Endothelial cell (in vitro differentiated cells): ENCODE measurements around the gene ERC2. TPM values are rescaled to one million over a fixed set of nuclear protein-coding genes. Genes with fewer than 3 reads are reported as not detected.

Experiments
- DNase-seq: peaks from one replicate; pipeline ENCODE4 v3.0.0; 2021; ENCODE audit warnings: low spot score
- H3K27ac Mint-ChIP-seq: one replicate; pipeline ENCODE4 v1.8.0; 2021; ENCODE audit warnings: mixed read lengths, inconsistent platforms; ENCODE audit not compliant: unreplicated experiment
- H3K27me3 Mint-ChIP-seq: one replicate; pipeline ENCODE4 v1.8.0; 2021; ENCODE audit warnings: mild to moderate bottlenecking, moderate library complexity, mixed read lengths, inconsistent platforms; ENCODE audit not compliant: unreplicated experiment
- H3K36me3 Mint-ChIP-seq: one replicate; pipeline ENCODE4 v1.8.0; 2021; ENCODE audit warnings: mild to moderate bottlenecking, low read depth, mixed read lengths, inconsistent platforms; ENCODE audit not compliant: unreplicated experiment
- H3K4me1 Mint-ChIP-seq: one replicate; pipeline ENCODE4 v1.8.0; 2021; ENCODE audit warnings: mild to moderate bottlenecking, mixed read lengths, inconsistent platforms; ENCODE audit not compliant: unreplicated experiment
- H3K4me3 Mint-ChIP-seq: one replicate; pipeline ENCODE4 v1.8.0; 2021; ENCODE audit warnings: mild to moderate bottlenecking, mixed read lengths, inconsistent platforms; ENCODE audit not compliant: unreplicated experiment
- H3K9me3 Mint-ChIP-seq: one replicate; pipeline ENCODE4 v1.8.0; 2021; ENCODE audit warnings: mixed read lengths, inconsistent platforms; ENCODE audit not compliant: unreplicated experiment
- CTCF ChIP-seq: fragments of 200-600 bp; sonication (generic); IDR thresholded peaks from one replicate; pipeline ENCODE4 v1.5.0; 2021; ENCODE audit warnings: antibody characterized with exemption; ENCODE audit not compliant: unreplicated experiment
- total RNA-seq: library from RNA; stranded (reverse); fragmentation: NEBNext Ultra II Directional; extraction: Animal tissue kit (Norgen Biotek cat#: 25700); gene quantifications from one replicate; pipeline ENCODE4 v1.2.1, GENCODE V29; 2021; ENCODE audit not compliant: unreplicated experiment

Gene ERC2
- total RNA-seq, 1 donor from 2014 or later, result 20.5 TPM

- H3K27ac Mint-ChIP-seq, result no peak overlapping the region
- H3K9me3 Mint-ChIP-seq, result no peaks in the 10 kb centered on the region
- H3K36me3 Mint-ChIP-seq, result peaks cover 17% of the 10 kb centered on the region
- peaks cover 15% of the 10 kb centered on the region for H3K27me3 Mint-ChIP-seq
- peaks cover 6% of the 10 kb centered on the region for H3K4me1 Mint-ChIP-seq
- no peak for TF ChIP-seq CTCF
- DNase-seq, result no peak
- H3K4me3 Mint-ChIP-seq, result no peak overlapping the region
Observed at GRCh38 chr3:55471522-55472280, 996.6 kb downstream of the ERC2 start.

DNA sequence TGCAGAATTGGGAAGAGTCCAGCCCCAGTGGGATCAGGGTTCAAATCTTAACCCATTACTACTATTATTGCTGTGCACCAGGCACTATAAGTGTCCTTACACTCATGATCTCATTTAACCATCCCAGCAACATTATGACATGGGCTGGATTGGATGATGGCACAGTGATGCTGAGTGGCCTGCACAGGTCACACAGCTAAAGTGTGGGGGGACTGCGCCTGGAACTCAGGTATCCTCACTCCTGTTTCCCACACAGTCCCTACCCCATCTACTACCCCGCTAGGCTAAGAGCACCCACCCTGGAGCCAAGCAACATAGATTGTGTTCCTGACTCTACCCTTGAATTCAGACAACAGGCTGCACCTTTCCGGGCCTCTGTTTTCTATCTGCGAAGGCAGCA, 997.2 kb downstream of the ERC2 start:
- Mint-ChIP-seq H3K27ac (no peak overlapping the region), H3K27me3 (peaks cover 15% of the 10 kb centered on the region), H3K36me3 (peaks cover 13% of the 10 kb centered on the region), H3K4me1 (peaks cover 6% of the 10 kb centered on the region), H3K4me3 (no peak overlapping the region), H3K9me3 (no peaks in the 10 kb centered on the region)
- TF ChIP-seq CTCF, result no peak
- no peak for DNase-seq

DNA sequence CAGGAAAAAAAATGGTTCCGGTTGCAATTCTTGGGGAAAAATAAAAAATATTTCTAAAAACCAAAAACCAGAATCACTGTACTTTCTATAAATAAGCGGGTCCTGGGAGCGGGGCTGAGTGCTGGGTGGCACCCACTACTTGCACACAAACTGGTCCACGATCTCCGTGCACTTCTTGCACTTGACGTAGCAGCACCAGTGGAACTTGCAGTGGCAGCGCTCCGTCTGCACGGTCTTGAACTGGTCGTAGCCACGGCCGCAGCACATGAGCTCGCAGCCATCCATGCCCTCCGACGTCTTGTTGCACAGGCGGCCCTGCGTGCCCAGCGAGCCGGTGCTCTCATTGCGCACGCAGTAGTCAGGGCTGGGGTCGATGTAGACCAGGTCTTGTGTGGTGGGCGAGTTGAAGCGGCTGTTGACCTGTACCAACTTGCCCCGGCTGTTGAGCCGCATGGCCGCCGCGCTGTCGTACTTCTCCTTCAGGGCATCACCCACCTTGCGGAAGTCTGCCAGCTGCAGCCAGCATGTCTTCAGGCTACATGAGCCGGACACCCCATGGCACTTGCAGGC, 998.2 kb downstream of the ERC2 start:
- Mint-ChIP-seq H3K36me3 (peaks cover 7% of the 10 kb centered on the region), H3K4me1 (peaks cover 6% of the 10 kb centered on the region), H3K4me3 (no peak overlapping the region), H3K27me3 (peaks cover 15% of the 10 kb centered on the region), H3K9me3 (no peaks in the 10 kb centered on the region), H3K27ac (no peak overlapping the region)
- no peak for DNase-seq
- TF ChIP-seq CTCF, result no peak

DNA sequence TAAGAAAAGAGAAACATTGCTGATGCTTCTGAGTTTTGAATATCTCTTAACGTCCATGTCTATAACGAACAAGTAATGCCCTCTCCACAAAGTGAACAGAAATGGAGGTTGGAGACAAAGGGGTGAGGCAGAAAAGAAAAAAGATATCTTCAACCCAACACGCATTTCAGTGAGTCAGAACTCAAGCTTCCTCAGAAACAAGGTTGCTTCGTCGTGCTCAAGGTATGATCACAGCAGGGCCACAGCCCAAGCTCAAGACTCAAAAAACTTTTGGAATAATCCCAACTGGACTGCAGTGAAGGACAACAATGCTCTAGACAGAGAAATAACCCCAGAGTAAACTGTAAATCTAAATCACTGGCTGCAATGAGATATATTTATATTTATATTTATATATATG, 1000.0 kb downstream of the ERC2 start:
- no peak for TF ChIP-seq CTCF
- H3K4me3 Mint-ChIP-seq, result no peak overlapping the region
- peaks cover 3% of the 10 kb centered on the region for H3K36me3 Mint-ChIP-seq
- DNase-seq, result no peak
- H3K27me3 Mint-ChIP-seq, result peaks cover 4% of the 10 kb centered on the region
- H3K27ac Mint-ChIP-seq, result no peak overlapping the region
- no peaks in the 10 kb centered on the region for H3K9me3 Mint-ChIP-seq
- H3K4me1 Mint-ChIP-seq, result no peaks in the 10 kb centered on the region

DNA sequence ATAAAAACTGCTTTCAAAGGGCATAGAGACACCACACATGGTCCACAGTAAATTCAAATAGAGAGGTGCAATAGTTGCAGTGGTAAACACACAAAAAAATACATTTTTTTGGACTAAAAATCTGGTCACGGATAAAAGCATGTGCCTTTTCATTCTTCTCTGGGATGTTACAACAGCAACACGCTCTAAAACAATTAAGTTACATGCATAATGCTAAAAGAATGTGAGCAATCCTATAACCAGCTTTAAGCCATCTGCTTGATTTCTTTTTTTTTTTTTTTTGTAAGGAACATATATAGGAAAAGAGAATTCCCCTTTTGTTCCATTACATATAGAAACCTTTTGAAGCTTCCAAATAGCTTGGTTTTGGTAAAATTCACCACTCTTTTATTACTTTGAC, 1001.2 kb downstream of the ERC2 start:
- no peaks in the 10 kb centered on the region for H3K27me3 Mint-ChIP-seq
- H3K4me3 Mint-ChIP-seq, result no peak overlapping the region
- TF ChIP-seq CTCF, result no peak
- H3K4me1 Mint-ChIP-seq, result no peaks in the 10 kb centered on the region
- no peaks in the 10 kb centered on the region for H3K9me3 Mint-ChIP-seq
- no peak for DNase-seq
- no peak overlapping the region for H3K27ac Mint-ChIP-seq
- H3K36me3 Mint-ChIP-seq, result peaks cover 2% of the 10 kb centered on the region
